HG03469 (cell line): Measurements from ENCODE around the gene ARL5B.
"Not testable (repeated sequence)": the region's sequence is repeated elsewhere in the genome, so short reads cannot be mapped to it uniquely, and the experiment has no call there.

Source experiments
- ATAC-seq: cut with Tn5 transposase; IDR thresholded peaks from one replicate; pipeline ENCODE4 v1.9.1; 2021; ENCODE audit warnings: mild to moderate bottlenecking, moderate library complexity, moderate number of reproducible peaks; ENCODE audit not compliant: unreplicated experiment

ARL5B gene

DNA sequence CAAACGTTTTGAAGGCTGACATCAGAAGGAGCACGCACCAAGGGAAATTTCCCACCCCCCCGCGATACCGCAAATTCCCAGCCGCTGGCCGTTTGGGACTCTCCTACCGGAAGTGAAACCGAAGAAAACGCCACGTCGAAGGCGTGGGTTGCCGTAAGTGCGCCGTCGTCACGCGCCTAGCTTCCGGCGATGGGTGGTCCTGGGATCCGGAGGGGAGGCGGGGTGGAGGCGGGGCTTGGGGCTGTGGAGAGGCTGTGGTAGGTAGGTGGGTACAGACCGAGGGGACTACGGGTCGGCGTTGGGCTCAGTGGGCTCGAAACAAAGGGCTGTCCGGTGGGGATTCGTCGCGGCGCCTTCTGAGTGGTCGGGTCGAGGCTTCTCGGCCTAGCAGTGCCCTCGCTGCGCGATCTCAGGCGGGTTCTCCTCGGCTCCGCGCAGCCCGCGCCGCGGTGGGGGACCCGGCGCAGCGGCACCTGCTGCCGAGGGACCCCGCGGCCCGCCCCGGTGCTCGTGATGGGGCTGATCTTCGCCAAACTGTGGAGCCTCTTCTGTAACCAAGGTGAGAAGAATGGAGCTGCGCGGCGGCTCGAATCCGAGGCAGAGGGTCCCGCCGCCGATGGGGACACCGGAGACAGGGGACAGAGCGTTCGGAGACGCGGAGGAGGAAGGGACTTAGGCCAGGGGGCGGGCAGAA, at the start of gene ARL5B:
Gene ARL5B (plus strand): TSS at position 307 of the 694 bp plus-strand sequence. CDS start 207 bp downstream, at position 514.
- peak; percentile 66 for ATAC-seq

GRCh38 chr10:18610517-18610916, 48.7 kb upstream of the ARL5B start:
- ATAC-seq = no peak

DNA sequence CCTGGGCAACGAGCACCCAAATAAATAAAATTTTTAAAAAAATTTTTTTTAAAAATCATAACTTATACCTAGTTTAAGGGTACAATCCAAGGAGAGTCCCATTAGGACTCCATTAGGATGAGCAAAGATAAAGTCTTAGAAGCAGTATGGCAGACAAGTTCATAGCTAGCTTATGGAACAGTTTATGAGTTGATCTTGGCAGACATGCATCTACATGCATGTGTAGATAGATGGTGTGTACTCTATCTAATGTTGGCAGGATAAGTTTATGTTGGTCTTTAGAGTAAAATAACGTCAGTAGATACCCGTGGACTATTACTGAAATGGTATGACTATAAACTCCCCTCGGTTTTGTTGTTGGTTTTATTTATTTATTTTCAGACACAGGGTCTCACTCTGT, 48.1 kb upstream of the ARL5B start:
- ATAC-seq = no peak

- ATAC-seq = no peak
Measured at GRCh38 chr10:18615618-18616017, 43.6 kb upstream of the ARL5B start.

DNA sequence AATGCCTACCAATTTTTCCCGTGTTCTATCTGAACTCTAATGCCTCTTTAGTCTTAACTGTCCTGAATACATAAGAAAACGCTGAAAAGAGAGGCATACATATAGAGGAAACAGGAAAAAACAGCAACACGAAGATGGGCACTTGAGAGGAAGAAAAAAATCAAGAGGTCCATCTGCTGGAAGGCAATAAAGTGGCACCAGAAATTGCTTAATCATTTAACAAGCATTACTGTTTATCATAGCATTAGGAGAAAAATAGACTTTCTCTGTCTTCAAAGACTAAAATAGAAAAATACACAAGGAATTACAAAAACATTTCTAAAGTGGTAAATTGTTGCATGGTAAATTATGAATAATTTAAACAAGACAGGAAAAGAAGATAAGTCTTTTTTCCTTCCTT, 42.9 kb upstream of the ARL5B start:
- no peak for ATAC-seq

GRCh38 chr10:18619016-18619415, 40.2 kb upstream of the ARL5B start:
- ATAC-seq = no peak

DNA sequence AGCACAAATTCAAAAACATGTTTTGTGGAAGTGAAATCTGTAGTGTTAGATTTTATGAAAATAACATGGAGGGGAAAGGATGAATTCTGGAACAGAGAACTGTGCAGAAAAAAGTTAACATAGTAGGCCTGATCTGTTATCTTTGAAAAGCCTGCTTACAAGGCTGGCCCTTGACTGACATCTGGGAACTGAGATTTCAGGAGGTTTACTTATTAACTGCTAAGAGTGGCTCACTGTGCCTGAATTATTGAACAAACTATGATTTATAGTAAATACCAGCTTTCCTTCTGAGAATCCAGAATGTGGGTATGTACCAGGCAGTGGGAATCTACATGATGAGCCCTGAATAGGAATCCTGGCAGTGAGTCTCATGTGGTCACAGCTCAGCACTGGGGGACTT, 38.4 kb upstream of the ARL5B start:
- no peak for ATAC-seq

DNA sequence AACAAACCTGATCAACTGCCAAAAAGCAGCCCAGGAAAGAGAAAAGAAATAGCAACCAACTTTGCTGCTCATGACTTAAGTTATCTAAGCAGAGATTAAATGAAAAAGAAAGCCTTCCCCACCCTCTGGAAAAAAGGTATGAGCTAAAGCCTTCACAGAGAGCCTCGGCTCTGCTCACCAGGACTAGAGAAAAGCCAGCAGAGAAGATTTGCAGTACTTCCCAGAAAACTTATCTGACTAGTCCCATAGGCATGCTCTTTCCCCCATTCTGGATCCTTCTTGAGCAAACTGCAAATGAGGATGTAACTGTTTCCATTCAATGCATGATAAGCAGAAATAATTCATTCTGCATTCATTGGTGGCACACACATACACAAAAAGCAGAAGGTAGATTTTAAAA, 35.6 kb upstream of the ARL5B start:
- ATAC-seq = not testable (repeated sequence)

GRCh38 chr10:18625886-18626285, 33.3 kb upstream of the ARL5B start:
- ATAC-seq = no peak

GRCh38 chr10:18627452-18628018, 31.7 kb upstream of the ARL5B start:
- not testable (repeated sequence) for ATAC-seq

- ATAC-seq = not testable (repeated sequence)
Measured at GRCh38 chr10:18632500-18632899, 26.7 kb upstream of the ARL5B start.

DNA sequence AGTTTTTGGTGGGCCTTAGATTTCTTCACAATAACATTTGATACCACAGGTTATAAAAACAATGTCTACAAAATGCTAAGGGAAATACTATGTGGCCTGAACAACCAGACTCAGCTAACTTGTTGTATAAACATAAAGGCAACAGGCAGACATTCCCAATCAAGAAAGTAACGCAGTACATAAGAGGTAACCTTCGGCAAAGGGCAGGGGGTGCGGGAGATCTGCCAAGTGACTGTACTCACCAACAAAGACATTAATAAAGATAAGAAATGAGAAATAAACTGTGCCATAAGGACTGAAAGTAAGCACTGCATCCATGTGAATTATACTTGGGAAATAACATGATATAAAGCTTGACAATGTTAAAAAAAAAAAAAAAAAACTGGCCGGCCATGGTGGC, 23.2 kb upstream of the ARL5B start:
- ATAC-seq = no peak

DNA sequence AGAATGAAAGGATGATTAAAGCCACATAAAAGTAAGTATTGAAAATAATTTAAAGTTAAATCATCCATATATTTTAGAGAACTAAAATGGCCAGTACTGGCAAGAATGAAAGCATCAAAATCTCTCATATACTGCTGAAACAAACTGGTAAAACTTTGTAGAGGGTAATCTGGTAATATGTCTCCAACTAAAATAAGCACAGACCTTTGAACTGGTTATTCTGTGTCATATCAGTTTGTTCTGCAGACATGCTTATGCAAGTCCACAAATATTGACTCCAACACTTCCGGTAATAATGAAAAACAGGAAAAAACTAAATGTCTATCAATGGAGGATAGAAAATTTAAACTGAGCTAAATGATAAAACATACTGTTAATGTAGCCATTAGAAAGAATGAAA, 21.8 kb upstream of the ARL5B start:
- not testable (repeated sequence) for ATAC-seq

DNA sequence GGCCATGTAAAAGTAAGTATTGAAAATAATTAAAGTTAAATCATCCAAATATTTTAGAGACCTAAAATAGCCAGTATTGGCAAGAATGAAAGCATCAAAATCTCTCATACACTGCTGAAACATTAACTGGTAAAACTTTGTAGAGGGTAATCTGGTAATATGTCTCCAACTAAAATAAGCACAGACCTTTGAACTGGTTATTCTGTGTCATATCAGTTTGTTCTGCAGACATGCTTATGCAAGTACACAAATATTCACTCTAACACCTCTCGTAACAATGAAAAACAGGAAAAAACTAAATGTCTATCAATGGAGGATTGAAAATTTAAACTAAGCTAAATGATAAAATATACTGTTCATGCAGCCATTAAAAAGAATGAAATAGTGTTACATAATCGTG, 19.5 kb upstream of the ARL5B start:
- ATAC-seq = not testable (repeated sequence)

GRCh38 chr10:18647151-18647550, 12.1 kb upstream of the ARL5B start:
- ATAC-seq = no peak

DNA sequence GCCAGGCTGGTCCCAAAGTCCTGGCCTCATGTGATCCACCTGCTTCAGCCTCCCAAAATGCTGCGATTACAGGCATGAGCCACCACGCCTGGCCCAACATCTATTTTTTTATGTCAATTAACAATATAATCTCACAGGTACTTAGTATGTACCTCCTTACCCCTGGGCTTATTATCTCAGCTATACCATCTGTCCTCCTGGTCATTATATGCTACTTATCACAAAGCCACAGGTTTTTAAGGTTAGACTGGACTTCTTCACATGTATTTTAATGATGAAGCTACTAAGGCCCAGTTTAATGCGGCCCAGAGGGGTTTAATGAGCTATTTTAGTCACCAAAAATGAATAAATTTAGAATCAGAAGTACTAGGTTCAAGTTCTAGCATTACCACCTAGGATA, 11.3 kb upstream of the ARL5B start:
- ATAC-seq = no peak

DNA sequence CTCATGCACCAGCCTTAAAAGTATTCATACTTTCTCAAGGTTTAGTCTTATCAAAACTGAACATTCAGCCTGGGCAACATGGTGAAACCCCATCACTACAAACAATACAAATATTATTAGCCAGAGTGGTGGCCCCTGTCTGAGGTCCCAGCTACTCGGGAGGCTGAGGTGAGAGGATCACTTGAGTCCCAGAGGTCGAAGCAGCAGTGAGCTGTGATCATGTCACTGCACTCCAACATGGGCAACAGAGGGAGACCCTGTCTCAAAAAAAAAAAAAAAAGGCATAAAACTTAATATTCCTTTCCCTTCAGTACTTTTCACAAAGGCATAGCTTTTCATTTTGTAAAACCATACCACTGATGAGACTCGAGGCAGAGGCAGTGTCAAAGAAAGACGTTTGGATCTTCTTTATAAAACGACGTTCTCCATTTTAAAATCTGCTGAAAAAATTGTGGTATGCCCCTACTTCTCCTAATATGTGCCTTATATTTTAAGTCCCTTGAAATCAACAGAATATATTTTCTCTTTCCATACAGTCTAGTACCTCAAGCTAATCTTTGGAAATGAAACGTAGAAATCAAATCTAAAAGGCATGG, 9.8 kb upstream of the ARL5B start:
- no peak for ATAC-seq

DNA sequence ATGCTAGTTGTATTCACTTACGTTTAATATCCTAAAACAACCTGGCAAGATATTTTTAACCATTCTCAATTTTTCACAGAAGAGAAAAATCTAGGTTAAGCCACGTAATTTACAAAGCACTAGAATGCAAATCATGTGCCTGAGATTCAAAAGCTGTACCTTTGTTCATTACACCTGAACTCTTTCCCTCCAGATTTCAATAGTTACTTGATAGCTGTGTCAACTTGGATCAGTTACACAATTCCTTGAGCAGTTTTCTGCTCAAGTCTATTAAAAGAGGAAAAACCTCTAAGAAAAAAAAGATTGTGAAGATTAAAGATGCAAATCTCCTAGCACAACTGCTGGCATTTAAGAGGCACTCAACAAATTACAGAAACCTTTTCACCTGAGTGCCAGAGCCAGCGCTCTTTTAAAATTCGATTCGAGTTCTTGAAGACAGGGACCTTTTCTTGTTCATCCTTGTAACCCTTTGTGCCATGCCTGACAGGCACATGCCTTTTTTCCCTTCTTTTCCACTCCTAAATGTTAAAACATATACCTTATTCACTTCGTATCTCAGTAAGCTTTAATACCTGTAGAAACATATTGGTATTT, 8.7 kb upstream of the ARL5B start:
- ATAC-seq = no peak

GRCh38 chr10:18651324-18652007, 7.8 kb upstream of the ARL5B start, which contains the start of gene NSUN6:
TSS of gene NSUN6 (minus strand) at chr10:18651587. CDS start at chr10:18651203, 384 bp downstream.
- ATAC-seq = peak; percentile 87

- ATAC-seq = no peak
Measured at GRCh38 chr10:18653112-18653511, 6.1 kb upstream of the ARL5B start.

GRCh38 chr10:18656724-18657123, 2.5 kb upstream of the ARL5B start:
- no peak for ATAC-seq
